ENCODE measurements around the gene PAM. TPM values are rescaled to one million over a fixed set of nuclear protein-coding genes. Genes with fewer than 3 reads are reported as not detected.
A peak's percentile ranks its signal among the peaks of the same experiment; 100 is the strongest.

Gene PAM
- total and polyA plus RNA-seq, 2 of the 13 experiments (the other 11 are each of a cell fraction or from before 2014, with no cell fraction given): 20.2 to 79.1 TPM

DNA sequence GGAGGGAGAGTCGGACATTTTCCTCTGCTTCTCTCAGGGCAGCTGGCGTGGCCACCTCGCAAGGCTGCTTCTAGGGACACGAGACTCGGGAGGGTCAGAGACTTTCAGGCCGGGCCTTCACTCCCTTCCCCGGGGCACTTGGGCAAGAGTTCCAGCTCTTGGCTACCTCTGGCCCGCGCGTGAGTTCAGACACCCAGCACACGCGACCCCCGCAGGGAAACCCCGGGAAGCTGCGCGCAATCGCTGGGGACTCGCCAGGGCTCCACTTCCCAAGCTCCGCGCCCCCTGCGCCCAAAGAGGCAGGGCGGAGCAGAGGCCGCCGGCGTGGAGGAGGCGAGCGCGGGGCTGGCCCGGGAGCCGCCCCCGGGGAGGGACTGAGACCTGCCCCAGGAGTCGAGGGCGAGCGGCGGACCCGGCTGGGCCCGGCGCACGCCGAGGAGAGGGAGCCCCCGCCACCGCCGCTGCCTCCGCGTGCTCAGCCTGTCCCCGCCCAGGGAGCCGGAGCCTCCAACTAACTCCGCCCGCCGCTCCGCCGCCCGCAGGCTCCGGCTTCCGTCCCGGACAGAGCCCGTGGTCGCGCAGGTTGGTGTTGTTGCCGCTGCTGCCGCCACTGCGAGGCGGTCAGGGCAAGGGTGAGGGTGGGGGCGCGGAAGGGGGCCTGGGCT lies at the start of gene PAM (continued):
- TF ChIP-seq, protein P1, sequence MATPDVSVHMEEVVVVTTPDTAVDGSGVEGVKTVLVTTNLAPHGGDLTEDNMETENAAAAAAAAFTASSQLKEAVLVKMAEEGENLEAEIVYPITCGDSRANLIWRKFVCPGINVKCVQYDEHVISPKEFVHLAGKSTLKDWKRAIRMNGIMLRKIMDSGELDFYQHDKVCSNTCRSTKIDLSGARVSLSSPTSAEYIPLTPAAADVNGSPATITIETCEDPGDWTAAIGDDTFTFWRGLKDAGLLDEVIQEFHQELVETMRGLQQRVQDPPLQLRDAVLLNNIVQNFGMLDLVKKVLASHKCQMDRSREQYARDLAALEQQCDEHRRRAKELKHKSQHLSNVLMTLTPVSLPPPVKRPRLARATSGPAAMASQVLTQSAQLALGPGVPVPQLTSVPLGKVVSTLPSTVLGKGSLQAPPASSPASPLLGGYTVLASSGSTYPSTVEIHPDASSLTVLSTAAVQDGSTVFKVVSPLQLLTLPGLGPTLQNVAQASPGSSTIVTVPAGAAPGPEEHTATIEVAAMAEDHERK (CRISPR knock-in tag; IDR thresholded peaks at IDR 0.05; ENCODE audit: low read depth): no peak
- TF ChIP-seq POLR2AphosphoS5 (IDR thresholded peaks at IDR 0.05; ENCODE audit: low read depth, low read length) (no peak), ZSCAN12 (CRISPR knock-in tag; IDR thresholded peaks at IDR 0.05) (no peak), SRSF4 (IDR thresholded peaks at IDR 0.05; ENCODE audit: low read depth, low read length, poor library complexity, severe bottlenecking) (no peak), ZNF777 (CRISPR knock-in tag; IDR thresholded peaks at IDR 0.05) (no peak), TMF1 (CRISPR knock-in tag; IDR thresholded peaks at IDR 0.05; ENCODE audit: low read depth) (no peak), TOE1 (CRISPR knock-in tag; IDR thresholded peaks at IDR 0.05) (no peak), ZNF264 (CRISPR knock-in tag; IDR thresholded peaks at IDR 0.05) (no peak), RFXAP (CRISPR knock-in tag; IDR thresholded peaks at IDR 0.05; ENCODE audit: borderline replicate concordance) (no peak), NFYC (CRISPR knock-in tag; IDR thresholded peaks at IDR 0.05) (no peak), ZNF232 (CRISPR knock-in tag; IDR thresholded peaks at IDR 0.05; ENCODE audit: borderline replicate concordance) (no peak), GATAD2A (CRISPR knock-in tag; IDR thresholded peaks at IDR 0.05) (no peak), SAP130 (CRISPR knock-in tag; IDR thresholded peaks at IDR 0.05; ENCODE audit: low read depth) (peak; percentile 67), GABPA (IDR thresholded peaks at IDR 0.05; ENCODE audit: low read depth, low read length) (no peak), GABPA (CRISPR knock-in tag; IDR thresholded peaks at IDR 0.05; ENCODE audit: low read depth) (no peak), NFE2L1 (CRISPR knock-in tag; IDR thresholded peaks at IDR 0.05; ENCODE audit: borderline replicate concordance) (no peak), SPEN (CRISPR knock-in tag; IDR thresholded peaks at IDR 0.05; ENCODE audit: low read depth) (peak; percentile 61; the same call in 1 of the 2 replicates), ESRRA (CRISPR knock-in tag; IDR thresholded peaks at IDR 0.05; ENCODE audit: low read depth) (0 out of 2 replicates have a peak, but pooled peaks have one; percentile 20), ZNF570 (CRISPR knock-in tag; IDR thresholded peaks at IDR 0.05; ENCODE audit: borderline replicate concordance) (no peak), BRCA1 (CRISPR knock-in tag; IDR thresholded peaks at IDR 0.05) (no peak), SIN3B (IDR thresholded peaks at IDR 0.05; ENCODE audit: low read length) (no peak), MTA1 (CRISPR knock-in tag; IDR thresholded peaks at IDR 0.05; ENCODE audit: borderline replicate concordance) (no peak), ZBTB42 (CRISPR knock-in tag; IDR thresholded peaks at IDR 0.05) (no peak), NFE2L2 (IDR thresholded peaks at IDR 0.05; ENCODE audit: low read length) (no peak)
- TF ChIP-seq, protein P2, sequence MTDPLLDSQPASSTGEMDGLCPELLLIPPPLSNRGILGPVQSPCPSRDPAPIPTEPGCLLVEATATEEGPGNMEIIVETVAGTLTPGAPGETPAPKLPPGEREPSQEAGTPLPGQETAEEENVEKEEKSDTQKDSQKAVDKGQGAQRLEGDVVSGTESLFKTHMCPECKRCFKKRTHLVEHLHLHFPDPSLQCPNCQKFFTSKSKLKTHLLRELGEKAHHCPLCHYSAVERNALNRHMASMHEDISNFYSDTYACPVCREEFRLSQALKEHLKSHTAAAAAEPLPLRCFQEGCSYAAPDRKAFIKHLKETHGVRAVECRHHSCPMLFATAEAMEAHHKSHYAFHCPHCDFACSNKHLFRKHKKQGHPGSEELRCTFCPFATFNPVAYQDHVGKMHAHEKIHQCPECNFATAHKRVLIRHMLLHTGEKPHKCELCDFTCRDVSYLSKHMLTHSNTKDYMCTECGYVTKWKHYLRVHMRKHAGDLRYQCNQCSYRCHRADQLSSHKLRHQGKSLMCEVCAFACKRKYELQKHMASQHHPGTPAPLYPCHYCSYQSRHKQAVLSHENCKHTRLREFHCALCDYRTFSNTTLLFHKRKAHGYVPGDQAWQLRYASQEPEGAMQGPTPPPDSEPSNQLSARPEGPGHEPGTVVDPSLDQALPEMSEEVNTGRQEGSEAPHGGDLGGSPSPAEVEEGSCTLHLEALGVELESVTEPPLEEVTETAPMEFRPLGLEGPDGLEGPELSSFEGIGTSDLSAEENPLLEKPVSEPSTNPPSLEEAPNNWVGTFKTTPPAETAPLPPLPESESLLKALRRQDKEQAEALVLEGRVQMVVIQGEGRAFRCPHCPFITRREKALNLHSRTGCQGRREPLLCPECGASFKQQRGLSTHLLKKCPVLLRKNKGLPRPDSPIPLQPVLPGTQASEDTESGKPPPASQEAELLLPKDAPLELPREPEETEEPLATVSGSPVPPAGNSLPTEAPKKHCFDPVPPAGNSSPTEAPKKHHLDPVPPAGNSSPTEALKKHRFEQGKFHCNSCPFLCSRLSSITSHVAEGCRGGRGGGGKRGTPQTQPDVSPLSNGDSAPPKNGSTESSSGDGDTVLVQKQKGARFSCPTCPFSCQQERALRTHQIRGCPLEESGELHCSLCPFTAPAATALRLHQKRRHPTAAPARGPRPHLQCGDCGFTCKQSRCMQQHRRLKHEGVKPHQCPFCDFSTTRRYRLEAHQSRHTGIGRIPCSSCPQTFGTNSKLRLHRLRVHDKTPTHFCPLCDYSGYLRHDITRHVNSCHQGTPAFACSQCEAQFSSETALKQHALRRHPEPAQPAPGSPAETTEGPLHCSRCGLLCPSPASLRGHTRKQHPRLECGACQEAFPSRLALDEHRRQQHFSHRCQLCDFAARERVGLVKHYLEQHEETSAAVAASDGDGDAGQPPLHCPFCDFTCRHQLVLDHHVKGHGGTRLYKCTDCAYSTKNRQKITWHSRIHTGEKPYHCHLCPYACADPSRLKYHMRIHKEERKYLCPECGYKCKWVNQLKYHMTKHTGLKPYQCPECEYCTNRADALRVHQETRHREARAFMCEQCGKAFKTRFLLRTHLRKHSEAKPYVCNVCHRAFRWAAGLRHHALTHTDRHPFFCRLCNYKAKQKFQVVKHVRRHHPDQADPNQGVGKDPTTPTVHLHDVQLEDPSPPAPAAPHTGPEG (CRISPR knock-in tag; IDR thresholded peaks at IDR 0.05): no peak
